ENCODE measurements around the gene ZNF337.

GRCh38 chr20:25637247-25637646, 59.4 kb downstream of the ZNF337 start:
- TF ChIP-seq, protein P1, sequence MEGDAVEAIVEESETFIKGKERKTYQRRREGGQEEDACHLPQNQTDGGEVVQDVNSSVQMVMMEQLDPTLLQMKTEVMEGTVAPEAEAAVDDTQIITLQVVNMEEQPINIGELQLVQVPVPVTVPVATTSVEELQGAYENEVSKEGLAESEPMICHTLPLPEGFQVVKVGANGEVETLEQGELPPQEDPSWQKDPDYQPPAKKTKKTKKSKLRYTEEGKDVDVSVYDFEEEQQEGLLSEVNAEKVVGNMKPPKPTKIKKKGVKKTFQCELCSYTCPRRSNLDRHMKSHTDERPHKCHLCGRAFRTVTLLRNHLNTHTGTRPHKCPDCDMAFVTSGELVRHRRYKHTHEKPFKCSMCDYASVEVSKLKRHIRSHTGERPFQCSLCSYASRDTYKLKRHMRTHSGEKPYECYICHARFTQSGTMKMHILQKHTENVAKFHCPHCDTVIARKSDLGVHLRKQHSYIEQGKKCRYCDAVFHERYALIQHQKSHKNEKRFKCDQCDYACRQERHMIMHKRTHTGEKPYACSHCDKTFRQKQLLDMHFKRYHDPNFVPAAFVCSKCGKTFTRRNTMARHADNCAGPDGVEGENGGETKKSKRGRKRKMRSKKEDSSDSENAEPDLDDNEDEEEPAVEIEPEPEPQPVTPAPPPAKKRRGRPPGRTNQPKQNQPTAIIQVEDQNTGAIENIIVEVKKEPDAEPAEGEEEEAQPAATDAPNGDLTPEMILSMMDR (IDR thresholded peaks at IDR 0.05): no peak
- TF ChIP-seq POLR2AphosphoS5 (IDR thresholded peaks at IDR 0.05): no peak
- no peak for TF ChIP-seq POLR2A (IDR thresholded peaks at IDR 0.05)
